Endothelial cell of umbilical vein (primary cell): Measurements from ENCODE around the gene SRGN.
"Not testable (repeated sequence)": the region's sequence is repeated elsewhere in the genome, so short reads cannot be mapped to it uniquely, and the experiment has no call there.

Experiments used
- CTCF ChIP-seq, 2 donors: IDR thresholded peaks; 1 replicate in 1 of 2; 2 replicates in 1 of 2; pipeline ENCODE4 v1.5.1; 2011; ENCODE audit warnings: low read length in 2 of 2, mild to moderate bottlenecking in 2 of 2, moderate library complexity in 2 of 2, control low read depth in 1 of 2, inconsistent platforms in 1 of 2, low read depth in 1 of 2; ENCODE audit not compliant: insufficient read depth in 1 of 2; ENCODE audit errors: extremely low read depth in 1 of 2
- EZH2 ChIP-seq: IDR thresholded peaks from 2 replicates; pipeline ENCODE4 v1.6.1; 2012; ENCODE audit warnings: borderline replicate concordance, low read depth, mild to moderate bottlenecking, moderate library complexity, low read length, inconsistent platforms; ENCODE audit not compliant: severe bottlenecking
- FOS ChIP-seq: IDR thresholded peaks from 2 replicates; pipeline ENCODE4 v1.6.1; 2011; ENCODE audit warnings: mild to moderate bottlenecking, low read length, moderate library complexity, borderline replicate concordance; ENCODE audit not compliant: insufficient read depth
- GATA2 ChIP-seq: IDR thresholded peaks from 2 replicates; pipeline ENCODE4 v1.7.0; 2011; ENCODE audit warnings: low read depth, mild to moderate bottlenecking, moderate library complexity, mixed read lengths, low read length; ENCODE audit not compliant: insufficient read length, insufficient read depth
- JUN ChIP-seq: IDR thresholded peaks from 2 replicates; pipeline ENCODE4 v1.6.1; 2011; ENCODE audit warnings: borderline replicate concordance, low read depth; ENCODE audit not compliant: insufficient read length, insufficient read depth
- MYC ChIP-seq: IDR thresholded peaks from one replicate; pipeline ENCODE4 v1.6.1; 2011; ENCODE audit warnings: mild to moderate bottlenecking, low read depth, low read length
- POLR2A ChIP-seq: IDR thresholded peaks from 2 replicates; pipeline ENCODE4 v1.6.1; 2012; ENCODE audit warnings: low read depth, mild to moderate bottlenecking, control low read depth, low read length
- POLR2AphosphoS5 ChIP-seq: IDR thresholded peaks from 2 replicates; pipeline ENCODE4 v1.6.1; 2012; ENCODE audit warnings: low read depth, mild to moderate bottlenecking, control low read depth, low read length, moderate library complexity; ENCODE audit not compliant: insufficient read depth
- TF ChIP-seq, protein P1 (sequence below): IDR thresholded peaks from 2 replicates; pipeline ENCODE4 v1.6.1; 2011; ENCODE audit not compliant: insufficient read depth, insufficient read length

GRCh38 chr10:69040904-69041303 lies 47.0 kb upstream of the SRGN start:
- TF ChIP-seq CTCF (IDR thresholded peaks at IDR 0.05; ENCODE audit: extremely low read depth in 1 of 2, insufficient read depth in 1 of 2, low read depth in 1 of 2, low read length in 2 of 2); JUN; POLR2A; POLR2AphosphoS5; EZH2; FOS; MYC; GATA2: not testable (repeated sequence)
- TF ChIP-seq, protein P1, sequence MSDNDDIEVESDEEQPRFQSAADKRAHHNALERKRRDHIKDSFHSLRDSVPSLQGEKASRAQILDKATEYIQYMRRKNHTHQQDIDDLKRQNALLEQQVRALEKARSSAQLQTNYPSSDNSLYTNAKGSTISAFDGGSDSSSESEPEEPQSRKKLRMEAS, result not testable (repeated sequence)
